T-cell (primary cell): Measurements from ENCODE around the gene SPOCK1. TPM values are rescaled to one million over a fixed set of nuclear protein-coding genes. Genes with fewer than 3 reads are reported as not detected.
"Not testable (repeated sequence)": the region's sequence is repeated elsewhere in the genome, so short reads cannot be mapped to it uniquely, and the experiment has no call there.

ENCODE experiments used
- ATAC-seq, 4 experiments: fragments of 200-7000 bp in 3 of 4; fragments of 150-1000 bp in 1 of 4; cut with Tn5 transposase; replicated peaks in 1 of 4; 1 replicate in 3 of 4; 2 replicates in 1 of 4; pipeline ENCODE4 v1.10.0; 2021; ENCODE audit warnings: moderate library complexity in 3 of 4, mild to moderate bottlenecking in 2 of 4, moderate number of reproducible peaks in 1 of 4
- CTCF ChIA-PET, 2 donors: fragments of 300-600 bp; sonication (Branson Sonifier 250); formaldehyde crosslinking; loops; one replicate each; lab custom pipeline; 2022; ENCODE audit warnings: antibody characterized with exemption in 2 of 2; lab: Charles Lee
- POLR2A ChIA-PET, 2 donors: fragments of 300-600 bp; sonication (Branson Sonifier 250); formaldehyde crosslinking; loops; one replicate each; lab custom pipeline; 2022; ENCODE audit warnings: antibody characterized with exemption in 2 of 2; lab: Charles Lee
- DNase-seq, 35 experiments: peaks; one replicate each; pipeline versions ENCODE4 v3.0.0 to v3.0.0-alpha.2; 2013 to 2023
- H3K27ac ChIP-seq: one replicate; pipeline ENCODE4 v1.5.1; 2013; ENCODE audit warnings: low read length
- H3K27me3 ChIP-seq, 2 experiments: replicated peaks in 1 of 2; 1 replicate in 1 of 2; 2 replicates in 1 of 2; pipeline versions ENCODE4 v1.6.1 to v1.7.0; 2013; ENCODE audit warnings: low read length in 1 of 2, mixed read lengths in 1 of 2; ENCODE audit not compliant: control insufficient read depth in 2 of 2, insufficient read depth in 2 of 2; ENCODE audit errors: extremely low read depth in 1 of 2
- H3K36me3 ChIP-seq, 2 donors: 1 replicate in 1 of 2; 2 replicates in 1 of 2; pipeline versions ENCODE4 v1.6.1 to v1.7.0; 2013; ENCODE audit warnings: low read length in 1 of 2; ENCODE audit not compliant: control insufficient read depth in 2 of 2, insufficient read depth in 1 of 2; ENCODE audit errors: extremely low read depth in 1 of 2
- H3K4me1 ChIP-seq, 2 experiments: 1 replicate in 1 of 2; 2 replicates in 1 of 2; pipeline versions ENCODE4 v1.6.1 to v1.7.0; 2013; ENCODE audit warnings: low read length in 2 of 2, mixed read lengths in 1 of 2; ENCODE audit not compliant: insufficient read depth in 2 of 2, control insufficient read depth in 1 of 2; ENCODE audit errors: extremely low read depth in 1 of 2
- H3K4me3 ChIP-seq, 2 donors: 1 replicate in 1 of 2; 2 replicates in 1 of 2; pipeline versions ENCODE4 v1.5.1 to v1.7.0; 2013; ENCODE audit warnings: mild to moderate bottlenecking in 2 of 2, low read length in 1 of 2, moderate library complexity in 1 of 2; ENCODE audit not compliant: control insufficient read depth in 1 of 2; ENCODE audit errors: extremely low read depth in 1 of 2
- H3K9me3 ChIP-seq: 2 replicates; pipeline ENCODE4 v1.7.0; 2013
- H3K27ac Mint-ChIP-seq, 2 donors: one replicate each; pipeline ENCODE4 v1.8.0; 2020 to 2021; ENCODE audit warnings: mild to moderate bottlenecking in 2 of 2, mixed read lengths in 2 of 2
- H3K27me3 Mint-ChIP-seq, 2 donors: one replicate each; pipeline ENCODE4 v1.8.0; 2021 to 2022; ENCODE audit warnings: mixed read lengths in 2 of 2
- H3K36me3 Mint-ChIP-seq: one replicate; pipeline ENCODE4 v1.8.0; 2021; ENCODE audit warnings: mixed read lengths
- H3K4me1 Mint-ChIP-seq, 3 donors: one replicate each; pipeline ENCODE4 v1.8.0; 2020 to 2022; ENCODE audit warnings: mixed read lengths in 3 of 3, mild to moderate bottlenecking in 1 of 3
- H3K4me3 Mint-ChIP-seq, 3 donors: one replicate each; pipeline ENCODE4 v1.8.0; 2020 to 2022; ENCODE audit warnings: mild to moderate bottlenecking in 3 of 3, mixed read lengths in 3 of 3, moderate library complexity in 3 of 3
- H3K9me3 Mint-ChIP-seq, 3 donors: one replicate each; pipeline ENCODE4 v1.8.0; 2020 to 2022; ENCODE audit warnings: mixed read lengths in 3 of 3
- WGBS: methylation state at CpG from one replicate; pipeline ENCODE4 v1.1.5; 2013; ENCODE audit warnings: missing lambda C conversion rate; ENCODE audit not compliant: insufficient coverage; 5-methylcytosine and 5-hydroxymethylcytosine counted together
- total RNA-seq, 35 experiments: library from RNA in 6 of 35; stranded (reverse) in 6 of 35; fragments of 120-200 nt in 1 of 35; gene quantifications; one replicate each; pipeline versions ENCODE4 v1.2.1 to v1.2.4 and lab custom pipeline; 2013 to 2026

SPOCK1 gene
- total RNA-seq, 5 donors from 2014 or later (not counting 1 experiment from before 2014, with no cell fraction given): 0.57 TPM; not detected in 4

- no peak for ATAC-seq
- Histone ChIP-seq H3K4me3 (no peak overlapping the region), H3K27ac (no peak overlapping the region), H3K9me3 (no peaks in the 10 kb centered on the region), H3K27me3 (peaks cover 0 to 2% of the 10 kb centered on the region in 2 experiments), H3K36me3 (no peaks in the 10 kb centered on the region), H3K4me1 (no peaks in the 10 kb centered on the region)
- POLR2A ChIA-PET: no interaction called here
- 76% methylated on average over 1 of the region's 1 CpG for WGBS
- H3K27ac Mint-ChIP-seq: no peak overlapping the region
- DNase-seq: no peak
- no peak overlapping the region for H3K4me3 Mint-ChIP-seq
- H3K27me3 Mint-ChIP-seq: peaks cover 10 to 22% of the 10 kb centered on the region in 2 donors
- no peaks in the 10 kb centered on the region for H3K4me1 Mint-ChIP-seq
- peaks cover 0 to 10% (median 0%) of the 10 kb centered on the region in 3 donors for H3K9me3 Mint-ChIP-seq
- CTCF ChIA-PET: no interaction called here
- H3K36me3 Mint-ChIP-seq: no peaks in the 10 kb centered on the region
Observed at GRCh38 chr5:137394380-137394779, 104.7 kb downstream of the SPOCK1 start.

- H3K4me1 ChIP-seq: no peaks in the 10 kb centered on the region
- no peaks in the 10 kb centered on the region for H3K36me3 ChIP-seq
- no peak overlapping the region for H3K4me3 Mint-ChIP-seq
- peaks cover 10 to 22% of the 10 kb centered on the region in 2 donors for H3K27me3 Mint-ChIP-seq
- no peak overlapping the region for H3K27ac ChIP-seq
- H3K9me3 Mint-ChIP-seq: peaks cover 0 to 10% (median 0%) of the 10 kb centered on the region in 3 donors
- no peak overlapping the region for H3K27ac Mint-ChIP-seq
- no peaks in the 10 kb centered on the region for H3K36me3 Mint-ChIP-seq
- H3K27me3 ChIP-seq: peaks cover 0 to 2% of the 10 kb centered on the region in 2 experiments
- no peak overlapping the region for H3K4me3 ChIP-seq
- CTCF ChIA-PET: no interaction called here
- DNase-seq: no peak
- WGBS: no CpG with 5 or more reads among the region's 1 CpG
- H3K4me1 Mint-ChIP-seq: no peaks in the 10 kb centered on the region
- no peak for ATAC-seq
- POLR2A ChIA-PET: no interaction called here
- no peaks in the 10 kb centered on the region for H3K9me3 ChIP-seq
Observed at GRCh38 chr5:137393196-137393993, 105.7 kb downstream of the SPOCK1 start.

- no peaks in the 10 kb centered on the region for H3K36me3 Mint-ChIP-seq
- no peaks in the 10 kb centered on the region for H3K9me3 ChIP-seq
- WGBS: 80% methylated on average over 3 of the region's 4 CpGs
- ATAC-seq (no peak), DNase-seq (no peak)
- H3K27ac Mint-ChIP-seq: no peak overlapping the region
- no peak overlapping the region for H3K4me3 ChIP-seq
- no peaks in the 10 kb centered on the region for H3K4me1 ChIP-seq
- ChIA-PET POLR2A (no interaction called here), CTCF (no interaction called here)
- no peak overlapping the region for H3K4me3 Mint-ChIP-seq
- no peaks in the 10 kb centered on the region for H3K4me1 Mint-ChIP-seq
- no peak overlapping the region for H3K27ac ChIP-seq
- peaks cover 0 to 10% (median 0%) of the 10 kb centered on the region in 3 donors for H3K9me3 Mint-ChIP-seq
- peaks cover 10 to 18% of the 10 kb centered on the region in 2 donors for H3K27me3 Mint-ChIP-seq
- H3K27me3 ChIP-seq: peaks cover 0 to 2% of the 10 kb centered on the region in 2 experiments
- no peaks in the 10 kb centered on the region for H3K36me3 ChIP-seq
Observed at GRCh38 chr5:137392261-137392660, 106.9 kb downstream of the SPOCK1 start.

- H3K4me3 ChIP-seq, H3K27ac Mint-ChIP-seq, H3K4me3 Mint-ChIP-seq, H3K36me3 ChIP-seq, POLR2A ChIA-PET, H3K9me3 ChIP-seq, H3K4me1 Mint-ChIP-seq, H3K27ac ChIP-seq, ATAC-seq, H3K4me1 ChIP-seq, CTCF ChIA-PET, H3K27me3 ChIP-seq, DNase-seq, H3K36me3 Mint-ChIP-seq: not testable (repeated sequence)
- peaks cover 10 to 18% of the 10 kb centered on the region in 2 donors for H3K27me3 Mint-ChIP-seq
- WGBS: 80% methylated on average over 2 of the region's 7 CpGs
- peaks cover 0 to 10% (median 0%) of the 10 kb centered on the region in 3 donors for H3K9me3 Mint-ChIP-seq
Observed at GRCh38 chr5:137391044-137391443, 108.1 kb downstream of the SPOCK1 start.

DNA sequence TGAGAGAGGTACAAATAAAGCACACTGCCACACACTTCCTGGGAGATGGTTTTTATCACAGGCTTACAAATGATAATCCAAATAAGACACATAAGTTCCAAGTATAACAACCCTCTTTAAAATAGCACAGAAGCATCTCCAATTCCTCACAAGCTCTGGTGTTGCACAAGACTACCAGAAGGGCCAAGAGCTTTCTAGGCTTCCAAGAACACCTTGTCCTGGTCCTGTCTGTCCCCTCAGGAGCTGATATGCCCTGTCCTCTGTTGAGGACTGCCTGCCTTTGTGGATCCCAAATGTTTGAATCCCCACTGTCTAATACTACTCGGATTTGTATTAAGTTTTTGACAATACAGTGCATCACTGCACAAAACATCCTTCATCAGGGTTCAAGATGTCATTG lies 110.1 kb downstream of the SPOCK1 start:
- Histone ChIP-seq H3K27me3 (peaks cover 0 to 2% of the 10 kb centered on the region in 2 experiments), H3K4me3 (no peak overlapping the region), H3K4me1 (no peaks in the 10 kb centered on the region), H3K9me3 (no peaks in the 10 kb centered on the region), H3K27ac (no peak overlapping the region), H3K36me3 (no peaks in the 10 kb centered on the region)
- DNase-seq: no peak
- ChIA-PET POLR2A (no interaction called here), CTCF (no interaction called here)
- Mint-ChIP-seq H3K4me3 (no peak overlapping the region), H3K27me3 (peaks cover 12 to 22% of the 10 kb centered on the region in 2 donors), H3K36me3 (no peaks in the 10 kb centered on the region), H3K4me1 (no peaks in the 10 kb centered on the region), H3K9me3 (peaks cover 0 to 14% (median 0%) of the 10 kb centered on the region in 3 donors), H3K27ac (no peak overlapping the region)
- no peak for ATAC-seq
- no CpG with 5 or more reads among the region's 1 CpG for WGBS

- Histone ChIP-seq H3K27ac (no peak overlapping the region), H3K27me3 (no peaks in the 10 kb centered on the region), H3K36me3 (no peaks in the 10 kb centered on the region), H3K9me3 (no peaks in the 10 kb centered on the region), H3K4me1 (no peaks in the 10 kb centered on the region), H3K4me3 (no peak overlapping the region)
- Mint-ChIP-seq H3K4me1 (no peaks in the 10 kb centered on the region), H3K36me3 (no peaks in the 10 kb centered on the region), H3K9me3 (peaks cover 13 to 23% (median 21%) of the 10 kb centered on the region in 3 donors), H3K27ac (no peak overlapping the region), H3K4me3 (no peak overlapping the region), H3K27me3 (peaks cover 4 to 10% of the 10 kb centered on the region in 2 donors)
- CTCF ChIA-PET: no interaction called here
- ATAC-seq (no peak), DNase-seq (no peak)
- no CpG with 5 or more reads among the region's 1 CpG for WGBS
- POLR2A ChIA-PET: no interaction called here
Observed at GRCh38 chr5:137385064-137385463, 114.1 kb downstream of the SPOCK1 start.
